Keratinocyte (primary cell): Measurements from ENCODE around the gene CRADD. TPM values are rescaled to one million over a fixed set of nuclear protein-coding genes. Genes with fewer than 3 reads are reported as not detected.

ENCODE experiments used
- DNase-seq: peaks from one replicate; pipeline ENCODE4 v3.0.0-alpha.2; 2011; ENCODE audit warnings: low read depth, missing footprints, low spot score
- FAIRE-seq: peaks from 2 replicates; lab custom pipeline; 2011; peaks lifted over from hg19 to GRCh38; lab: Jason Lieb, UNC
- H2AFZ ChIP-seq: 2 replicates; pipeline ENCODE4 v1.6.0; 2012; ENCODE audit warnings: low read length, control low read depth, inconsistent platforms; ENCODE audit not compliant: control insufficient read depth
- H3K27ac ChIP-seq: 2 replicates; pipeline ENCODE4 v1.5.1; 2011; ENCODE audit warnings: low read length; ENCODE audit not compliant: control insufficient read depth, insufficient read depth
- H3K27me3 ChIP-seq: 3 replicates; pipeline ENCODE4 v1.6.0; 2011; ENCODE audit warnings: low read length; ENCODE audit not compliant: control insufficient read depth, insufficient read depth; ENCODE audit errors: extremely low read depth
- H3K36me3 ChIP-seq, 2 experiments: 2 replicates in 1 of 2; 3 replicates in 1 of 2; pipeline ENCODE4 v1.5.1; 2011; ENCODE audit warnings: low read length in 2 of 2, mild to moderate bottlenecking in 1 of 2; ENCODE audit not compliant: control insufficient read depth in 2 of 2, insufficient read depth in 2 of 2; ENCODE audit errors: extremely low read depth in 1 of 2
- H3K4me1 ChIP-seq: 3 replicates; pipeline ENCODE4 v1.5.1; 2011; ENCODE audit warnings: low read length; ENCODE audit not compliant: control insufficient read depth, insufficient read depth; ENCODE audit errors: extremely low read depth
- H3K4me2 ChIP-seq: 3 replicates; pipeline ENCODE4 v1.6.0; 2011; ENCODE audit warnings: low read depth, low read length; ENCODE audit not compliant: control insufficient read depth, insufficient read depth; ENCODE audit errors: extremely low read depth
- H3K4me3 ChIP-seq, 3 experiments: fragments of 200-600 bp in 1 of 3; sonication (generic) in 1 of 3; 2 replicates in 2 of 3; 3 replicates in 1 of 3; pipeline ENCODE4 v1.5.1; 2011 to 2016; ENCODE audit warnings: low read length in 3 of 3, mild to moderate bottlenecking in 3 of 3, control low read depth in 2 of 3, inconsistent platforms in 1 of 3, low read depth in 1 of 3, mixed read lengths in 1 of 3, mixed run types in 1 of 3, moderate library complexity in 1 of 3; ENCODE audit not compliant: control insufficient read depth in 2 of 3, insufficient read depth in 2 of 3; ENCODE audit errors: extremely low read depth in 1 of 3
- H3K79me2 ChIP-seq: 2 replicates; pipeline ENCODE4 v1.6.0; 2012; ENCODE audit warnings: low read length; ENCODE audit not compliant: control insufficient read depth, insufficient read depth
- H3K9ac ChIP-seq: 3 replicates; pipeline ENCODE4 v1.6.0; 2011; ENCODE audit warnings: low read length; ENCODE audit not compliant: control insufficient read depth, insufficient read depth; ENCODE audit errors: extremely low read depth
- H3K9me1 ChIP-seq: 3 replicates; pipeline ENCODE4 v1.6.0; 2011; ENCODE audit warnings: low read length; ENCODE audit not compliant: control insufficient read depth, insufficient read depth; ENCODE audit errors: extremely low read depth
- H3K9me3 ChIP-seq: 2 replicates; pipeline ENCODE4 v1.5.1; 2012; ENCODE audit warnings: low read depth, low read length; ENCODE audit not compliant: control insufficient read depth
- H4K20me1 ChIP-seq: 3 replicates; pipeline ENCODE4 v1.6.0; 2011; ENCODE audit warnings: low read length; ENCODE audit not compliant: control insufficient read depth, insufficient read depth; ENCODE audit errors: extremely low read depth
- EZH2 ChIP-seq: IDR thresholded peaks from one replicate; pipeline ENCODE4 v1.6.1; 2012; ENCODE audit warnings: inconsistent platforms, mild to moderate bottlenecking, low read length, moderate library complexity
- dilution Hi-C: fragments of 300-500 bp; cut with MboI; formaldehyde crosslinking; loops from one replicate; pipeline ENCODE4 v1.7.0; 2020; ENCODE audit warnings: low sequenced_read_pairs; ENCODE audit not compliant: extremely low pct_ligation_motif_present
- polyA plus RNA-seq, 5 experiments: library from polyadenylated mRNA; depleted of rRNA in 3 of 5; stranded (reverse) in 3 of 5; stranded (forward) in 1 of 5; unstranded in 1 of 5; fragments of >200 nt; gene quantifications; 1 replicate in 1 of 5; 2 replicates in 3 of 5; 3 replicates in 1 of 5; pipeline versions ENCODE4 v1.2.1 to v1.2.3, GENCODE V29; 2011 to 2012; ENCODE audit warnings: missing spikeins in 2 of 5, low read depth in 1 of 5, low replicate concordance in 1 of 5
- TF ChIP-seq, protein P1 (sequence below), 3 experiments: IDR thresholded peaks in 1 of 3; conservative IDR thresholded peaks in 1 of 3; optimal IDR thresholded peaks in 1 of 3; 2 replicates in 2 of 3; 3 replicates in 1 of 3; pipeline versions ENCODE3 to v1.5.1; 2011; ENCODE audit warnings: low read length in 3 of 3, mild to moderate bottlenecking in 3 of 3, moderate library complexity in 2 of 3, control low read depth in 1 of 3, inconsistent platforms in 1 of 3; ENCODE audit not compliant: insufficient read depth in 2 of 3; ENCODE audit errors: extremely low read depth in 1 of 3

Gene CRADD
- polyA plus RNA-seq, 1 donor (not counting 4 experiments of a cell fraction or from before 2014, with no cell fraction given), result 11.2 TPM

DNA sequence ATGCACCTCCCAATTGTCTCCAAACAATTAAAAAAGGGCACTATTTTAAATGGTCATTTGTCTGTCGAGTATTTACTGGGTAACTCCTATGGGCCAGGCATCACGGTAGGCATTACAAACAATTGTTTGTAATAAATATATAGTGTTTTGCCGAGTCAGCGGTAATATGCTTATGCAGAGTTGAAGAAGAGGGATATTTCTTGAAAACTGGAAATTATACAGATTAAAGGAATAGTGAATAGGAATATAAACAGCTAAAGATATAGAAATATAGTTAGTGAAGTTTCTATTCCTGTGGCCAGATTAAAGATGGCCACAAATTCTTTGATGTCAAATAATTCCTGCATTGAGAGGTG, 13.5 kb upstream of the CRADD start:
- no peaks in the 10 kb centered on the region for H3K9me3 ChIP-seq
- no peak for DNase-seq
- H3K4me1 ChIP-seq, result no peaks in the 10 kb centered on the region
- H3K4me2 ChIP-seq, result no peak overlapping the region
- no peaks in the 10 kb centered on the region for H3K27me3 ChIP-seq
- H2AFZ ChIP-seq, result no peak overlapping the region
- dilution Hi-C loops, result no loop called here
- no peaks in the 10 kb centered on the region for H3K79me2 ChIP-seq
- H3K36me3 ChIP-seq, result no peaks in the 10 kb centered on the region
- no peaks in the 10 kb centered on the region for H4K20me1 ChIP-seq
- FAIRE-seq, result no peak
- TF ChIP-seq EZH2, result no peak
- TF ChIP-seq, protein P1, sequence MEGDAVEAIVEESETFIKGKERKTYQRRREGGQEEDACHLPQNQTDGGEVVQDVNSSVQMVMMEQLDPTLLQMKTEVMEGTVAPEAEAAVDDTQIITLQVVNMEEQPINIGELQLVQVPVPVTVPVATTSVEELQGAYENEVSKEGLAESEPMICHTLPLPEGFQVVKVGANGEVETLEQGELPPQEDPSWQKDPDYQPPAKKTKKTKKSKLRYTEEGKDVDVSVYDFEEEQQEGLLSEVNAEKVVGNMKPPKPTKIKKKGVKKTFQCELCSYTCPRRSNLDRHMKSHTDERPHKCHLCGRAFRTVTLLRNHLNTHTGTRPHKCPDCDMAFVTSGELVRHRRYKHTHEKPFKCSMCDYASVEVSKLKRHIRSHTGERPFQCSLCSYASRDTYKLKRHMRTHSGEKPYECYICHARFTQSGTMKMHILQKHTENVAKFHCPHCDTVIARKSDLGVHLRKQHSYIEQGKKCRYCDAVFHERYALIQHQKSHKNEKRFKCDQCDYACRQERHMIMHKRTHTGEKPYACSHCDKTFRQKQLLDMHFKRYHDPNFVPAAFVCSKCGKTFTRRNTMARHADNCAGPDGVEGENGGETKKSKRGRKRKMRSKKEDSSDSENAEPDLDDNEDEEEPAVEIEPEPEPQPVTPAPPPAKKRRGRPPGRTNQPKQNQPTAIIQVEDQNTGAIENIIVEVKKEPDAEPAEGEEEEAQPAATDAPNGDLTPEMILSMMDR (optimal IDR thresholded peaks at IDR 0.05 in 1 of 3, IDR thresholded peaks at IDR 0.05 in 1 of 3, conservative IDR thresholded peaks at IDR 0.05 in 1 of 3; ENCODE audit: extremely low read depth in 1 of 3, insufficient read depth in 2 of 3, low read length in 3 of 3), result no peak
- no peak overlapping the region for H3K9ac ChIP-seq
- no peak overlapping the region for H3K4me3 ChIP-seq
- H3K27ac ChIP-seq, result no peak overlapping the region
- H3K9me1 ChIP-seq, result no peaks in the 10 kb centered on the region

DNA sequence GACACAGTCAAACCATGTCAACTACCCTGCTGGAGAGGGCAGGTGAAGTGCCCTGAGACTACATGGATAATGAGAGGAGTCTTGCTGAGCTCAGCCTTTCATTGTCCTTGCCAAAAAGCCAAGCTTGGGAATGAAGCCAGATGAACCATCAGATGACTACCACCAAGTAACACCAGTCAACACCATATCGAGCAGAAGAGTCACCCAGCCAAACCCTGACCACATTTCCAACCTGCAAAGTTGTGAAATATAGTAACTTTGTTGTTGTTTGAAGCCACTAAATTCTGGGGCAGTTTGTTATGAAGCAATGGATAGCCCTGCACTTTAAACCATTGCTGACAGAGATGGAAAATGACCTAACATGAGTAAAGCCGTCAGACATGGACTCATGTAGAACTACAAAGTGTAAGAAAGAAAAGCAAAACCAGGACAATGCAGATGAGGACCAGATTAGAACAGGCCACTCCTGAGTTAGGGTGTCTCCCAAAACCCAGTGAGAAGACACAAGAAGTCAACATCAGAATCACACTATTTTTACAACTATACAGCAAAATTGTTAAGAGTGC, 12.5 kb upstream of the CRADD start:
- Histone ChIP-seq H3K9ac (no peak overlapping the region), H3K27me3 (no peaks in the 10 kb centered on the region), H3K4me1 (no peaks in the 10 kb centered on the region), H3K4me3 (no peak overlapping the region), H3K9me1 (no peaks in the 10 kb centered on the region), H3K36me3 (no peaks in the 10 kb centered on the region), H4K20me1 (no peaks in the 10 kb centered on the region), H3K27ac (no peak overlapping the region), H3K9me3 (no peaks in the 10 kb centered on the region), H2AFZ (no peak overlapping the region), H3K79me2 (no peaks in the 10 kb centered on the region), H3K4me2 (no peak overlapping the region)
- TF ChIP-seq, protein P1 (optimal IDR thresholded peaks at IDR 0.05 in 1 of 3, IDR thresholded peaks at IDR 0.05 in 1 of 3, conservative IDR thresholded peaks at IDR 0.05 in 1 of 3; ENCODE audit: extremely low read depth in 1 of 3, insufficient read depth in 2 of 3, low read length in 3 of 3), result no peak
- no peak for TF ChIP-seq EZH2
- dilution Hi-C loops, result no loop called here
- FAIRE-seq (no peak), DNase-seq (no peak)
